Dermis microvascular lymphatic vessel endothelial cell (primary cell): ENCODE results near the gene ZBBX. TPM values are rescaled to one million over a fixed set of nuclear protein-coding genes. Genes with fewer than 3 reads are reported as not detected.
"Not testable (repeated sequence)": the region's sequence is repeated elsewhere in the genome, so short reads cannot be mapped to it uniquely, and the experiment has no call there.

ENCODE experiments used
- DNase-seq, 2 donors: peaks; one replicate each; pipeline versions ENCODE4 v3.0.0 to v3.0.0-alpha.2; 2010; ENCODE audit warnings: low read depth in 2 of 2
- total RNA-seq: library from RNA; depleted of rRNA; stranded (reverse); fragments of >200 nt; gene quantifications from 2 replicates; pipeline ENCODE4 v1.2.1, GENCODE V29; 2014

ZBBX gene
- 0.13 TPM in 1 of 2 replicates, not detected in the other for total RNA-seq

- peak; percentile 48 to 75 for DNase-seq
These were observed at the start of gene ZBBX for GRCh38 chr3:167380004-167380689. ZBBX (minus strand) TSS chr3:167380297; CDS start chr3:167372901, 7,396 bp downstream.

- not testable (repeated sequence) for DNase-seq
These were observed 46.9 kb upstream of the ZBBX start for GRCh38 chr3:167426962-167427361.

DNA sequence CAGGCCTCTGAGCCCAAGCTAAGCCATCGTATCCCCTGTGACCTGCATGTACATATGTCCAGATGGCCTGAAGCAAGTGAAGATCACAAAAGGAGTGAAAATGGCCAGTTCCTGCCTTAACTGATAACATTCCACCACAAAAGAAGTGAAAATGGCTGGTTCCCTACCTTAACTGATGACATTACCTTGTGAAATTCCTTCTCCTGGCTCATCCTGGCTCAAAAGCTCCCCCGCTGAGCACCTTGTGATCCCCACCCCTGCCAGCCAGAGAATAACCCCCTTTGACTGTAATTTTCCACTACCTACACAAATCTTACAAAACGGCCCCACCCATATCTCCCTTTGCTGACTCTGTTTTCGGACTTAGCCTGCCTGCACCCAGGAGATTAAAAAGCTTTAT is 42.3 kb upstream of the ZBBX start:
- not testable (repeated sequence) for DNase-seq

DNA sequence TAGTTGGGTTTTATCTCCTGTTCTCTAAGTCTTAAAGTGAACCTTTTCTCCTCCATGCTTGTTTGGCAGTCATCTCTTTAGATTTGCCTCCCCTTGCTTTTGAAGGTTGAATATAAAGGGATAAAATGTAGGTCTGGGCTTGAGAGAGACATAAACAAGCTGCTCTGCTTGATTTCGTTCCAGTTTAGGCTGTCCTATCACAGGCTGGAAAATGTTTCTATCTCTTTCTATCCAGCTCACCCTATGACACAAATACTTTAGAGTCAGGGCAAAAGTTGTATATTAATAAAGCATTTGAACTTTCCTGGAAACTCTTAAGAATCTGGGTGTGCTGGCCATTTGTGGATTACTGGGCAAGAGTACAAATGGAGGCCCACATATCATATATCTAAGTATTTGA is 29.5 kb upstream of the ZBBX start:
- DNase-seq, result no peak

GRCh38 chr3:167406876-167407492 is 26.9 kb upstream of the ZBBX start:
- peak; percentile 7 to 34 for DNase-seq

DNA sequence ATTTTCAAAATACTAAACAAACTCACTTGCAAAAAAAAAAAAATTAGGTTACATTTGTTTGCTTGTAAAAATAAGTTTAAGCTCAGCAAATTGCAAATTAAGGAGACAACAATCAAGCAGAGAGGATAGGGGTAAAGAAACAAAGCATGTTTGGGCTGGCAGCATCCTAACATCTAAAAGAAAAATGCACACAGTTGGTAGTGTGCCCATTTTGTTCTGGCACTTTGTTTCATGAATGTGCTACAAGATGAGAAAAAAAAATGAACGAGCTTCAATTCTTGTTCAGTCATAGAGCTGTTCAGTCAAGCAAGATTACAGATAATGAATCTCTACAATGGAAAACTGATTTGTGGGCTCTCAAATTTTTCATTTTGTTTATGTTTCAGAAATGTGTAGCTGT is 17.7 kb upstream of the ZBBX start:
- no peak for DNase-seq

DNA sequence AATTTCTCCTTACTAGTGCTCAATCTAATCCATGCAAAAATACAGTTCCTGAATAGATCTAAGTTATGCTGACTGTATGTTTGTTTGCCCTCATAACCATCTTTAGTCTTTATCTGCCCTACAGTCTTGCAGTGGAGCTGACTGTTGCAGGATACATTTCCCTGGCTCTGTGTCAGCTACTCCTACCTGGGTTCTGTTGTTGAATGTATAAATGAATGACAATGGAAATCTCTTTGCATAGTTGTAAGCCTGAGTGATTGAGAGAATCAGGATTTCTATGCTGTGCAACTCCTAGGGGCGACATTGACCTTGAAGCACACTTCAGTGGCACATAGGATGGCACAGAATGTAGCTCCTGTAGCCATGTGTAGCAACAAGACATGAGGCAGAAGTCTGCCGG is 16.0 kb upstream of the ZBBX start:
- no peak for DNase-seq

- no peak for DNase-seq
These were observed 13.9 kb upstream of the ZBBX start for GRCh38 chr3:167394003-167394402.

DNA sequence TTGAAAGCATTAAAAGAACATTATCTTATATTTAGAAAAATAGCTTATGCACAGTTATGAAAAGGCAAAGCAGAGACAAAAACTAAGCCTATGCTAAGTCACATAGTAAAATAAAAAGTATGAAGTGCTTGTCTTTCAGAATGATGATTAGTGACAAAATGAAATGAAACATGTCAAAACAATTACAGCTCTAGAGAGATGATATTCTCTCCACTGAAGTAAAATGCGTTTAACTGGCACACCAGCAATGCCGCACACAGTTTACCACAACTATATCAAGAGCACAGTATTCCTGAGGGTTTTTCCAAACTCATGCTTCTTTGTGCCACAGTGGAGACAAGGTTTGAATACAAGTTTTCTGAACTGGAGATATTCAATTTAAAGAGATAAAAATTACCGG is 2.1 kb upstream of the ZBBX start:
- DNase-seq, result no peak

- no peak for DNase-seq
These were observed 4.6 kb downstream of the ZBBX start for GRCh38 chr3:167375478-167375877.

DNA sequence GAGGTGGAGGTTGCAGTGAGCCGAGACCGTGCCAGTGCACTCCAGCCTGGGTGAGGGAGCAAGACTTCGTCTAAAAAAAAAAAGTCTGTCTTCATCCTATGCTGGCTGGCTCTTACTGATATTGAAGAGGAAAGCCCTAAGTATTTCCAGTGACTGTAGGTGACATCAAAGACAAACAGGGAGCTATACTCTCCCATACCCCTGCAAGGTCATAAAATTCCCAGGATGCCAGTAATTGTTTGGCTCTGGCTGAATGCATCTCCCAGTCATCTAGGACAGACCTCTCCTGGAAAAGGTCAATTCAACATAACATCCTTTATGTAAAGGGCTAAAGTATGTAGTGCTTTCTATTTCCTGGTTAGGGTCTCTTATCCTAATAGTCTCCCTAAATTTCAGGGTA is 8.0 kb downstream of the ZBBX start:
- no peak for DNase-seq

DNA sequence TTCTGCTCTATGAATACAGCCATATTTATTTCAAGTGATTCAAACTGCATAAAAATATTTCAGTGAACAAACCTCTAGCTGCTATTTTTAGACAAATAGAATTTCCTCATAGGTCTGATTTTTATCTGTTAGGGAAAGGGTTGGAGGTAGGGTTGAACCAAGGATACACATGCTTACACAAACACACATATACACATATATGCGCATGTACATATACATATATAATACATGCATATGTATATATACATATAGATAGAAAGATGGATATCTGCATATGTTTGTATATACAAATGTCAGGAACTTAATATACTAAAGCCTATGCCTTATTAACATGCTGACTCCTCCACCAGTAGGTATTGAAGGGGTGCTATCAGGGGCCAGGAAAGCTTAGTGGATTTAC is 18.1 kb downstream of the ZBBX start:
- no peak for DNase-seq

DNA sequence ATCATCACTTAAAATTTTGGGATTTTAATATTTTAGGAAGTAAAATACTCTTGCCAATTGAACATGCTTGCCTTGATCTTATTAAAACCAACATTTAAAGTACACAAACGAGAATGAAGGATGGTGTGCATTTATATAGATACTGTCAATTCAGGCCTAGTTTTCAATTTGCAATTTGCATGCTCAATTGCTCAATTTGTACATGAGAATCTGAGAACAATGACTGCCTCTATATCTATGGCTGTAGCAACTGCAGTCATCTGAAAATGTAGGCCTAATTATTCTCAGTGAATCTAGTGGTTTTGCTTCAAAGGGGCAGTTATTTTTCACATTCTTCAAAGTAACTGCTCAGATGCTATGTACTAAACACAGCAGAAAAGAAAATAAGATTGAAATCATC is 18.8 kb downstream of the ZBBX start:
- no peak for DNase-seq

DNA sequence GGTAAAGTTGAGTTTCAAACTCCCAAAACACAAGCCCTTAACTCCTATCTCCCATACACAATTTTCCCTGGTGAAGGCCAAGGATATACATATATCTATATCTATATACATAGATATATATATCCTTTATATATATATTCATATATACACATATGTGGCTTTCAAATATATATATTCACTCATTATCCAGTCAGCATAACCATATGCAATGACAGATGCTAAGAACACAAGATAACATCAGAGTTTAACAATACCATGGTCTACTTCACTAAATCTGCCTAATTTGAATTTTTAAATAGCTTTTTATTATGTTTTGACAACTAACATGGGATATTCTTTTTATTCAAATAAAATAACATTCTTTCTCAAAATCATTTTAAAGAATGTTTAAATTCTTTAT is 24.7 kb downstream of the ZBBX start:
- no peak for DNase-seq

DNA sequence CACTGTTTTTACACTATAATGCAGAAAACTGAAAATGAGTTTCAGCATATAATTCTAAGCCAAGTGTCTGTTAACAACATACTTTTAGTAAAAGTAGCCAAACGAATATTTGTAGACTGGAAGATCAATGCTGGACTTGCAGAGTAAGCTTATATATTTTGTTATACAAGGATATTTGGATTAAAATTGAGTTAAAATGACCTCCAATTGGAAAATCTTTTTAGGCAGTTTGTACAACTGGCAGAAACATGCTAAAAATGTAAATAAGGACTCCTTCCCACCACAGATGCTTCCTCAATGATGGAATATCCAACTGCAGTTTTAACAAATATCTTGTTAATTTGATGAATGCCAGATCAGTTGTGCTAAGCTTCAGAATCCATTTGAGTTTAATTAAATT is 25.3 kb downstream of the ZBBX start:
- no peak for DNase-seq

DNA sequence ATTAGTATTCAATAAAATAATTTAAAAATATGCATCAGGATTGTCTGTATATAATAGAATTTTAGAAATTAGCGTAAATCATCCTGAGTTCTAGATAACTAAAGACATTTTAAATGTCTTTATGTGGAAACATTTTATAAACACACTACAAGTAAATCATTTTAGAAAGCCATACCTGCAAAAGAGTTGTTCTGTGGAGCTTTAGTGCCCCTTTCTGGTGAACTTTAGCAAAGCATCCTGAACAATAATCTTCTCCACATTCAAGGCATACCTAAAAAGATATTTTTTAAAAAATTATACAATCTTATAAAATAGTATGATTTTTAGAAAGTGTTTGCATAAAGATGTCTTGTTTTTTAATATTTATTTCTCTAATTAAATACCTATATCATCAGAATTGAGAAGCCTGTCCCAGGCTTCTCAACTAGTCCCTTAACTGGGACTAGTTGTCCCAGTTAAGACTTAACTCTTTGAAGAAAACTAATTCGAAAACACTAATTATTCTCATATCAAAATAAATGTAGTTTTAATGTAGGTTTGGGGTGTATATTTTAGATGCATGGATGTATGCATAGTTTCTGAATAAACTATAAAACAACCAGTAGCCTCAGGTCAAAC is 29.7 kb downstream of the ZBBX start:
- no peak for DNase-seq

DNA sequence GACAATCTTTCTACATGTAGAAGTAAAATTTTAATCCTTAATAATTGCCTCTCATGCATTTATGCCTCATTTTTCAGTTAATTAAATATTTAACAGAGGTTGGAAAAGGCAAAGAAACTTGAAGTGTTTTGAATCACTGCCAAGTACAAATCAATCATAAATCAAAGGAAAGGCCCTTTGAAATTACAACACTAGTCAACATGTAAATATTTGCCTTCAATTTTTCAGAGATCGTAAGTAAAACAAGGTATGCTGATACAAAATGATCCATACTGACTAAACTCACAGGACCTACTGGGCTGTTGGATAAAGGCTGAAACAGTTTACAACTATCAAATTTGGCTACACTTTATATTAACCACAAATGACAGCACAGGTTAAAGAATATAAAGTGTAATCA is 33.9 kb downstream of the ZBBX start:
- no peak for DNase-seq

DNA sequence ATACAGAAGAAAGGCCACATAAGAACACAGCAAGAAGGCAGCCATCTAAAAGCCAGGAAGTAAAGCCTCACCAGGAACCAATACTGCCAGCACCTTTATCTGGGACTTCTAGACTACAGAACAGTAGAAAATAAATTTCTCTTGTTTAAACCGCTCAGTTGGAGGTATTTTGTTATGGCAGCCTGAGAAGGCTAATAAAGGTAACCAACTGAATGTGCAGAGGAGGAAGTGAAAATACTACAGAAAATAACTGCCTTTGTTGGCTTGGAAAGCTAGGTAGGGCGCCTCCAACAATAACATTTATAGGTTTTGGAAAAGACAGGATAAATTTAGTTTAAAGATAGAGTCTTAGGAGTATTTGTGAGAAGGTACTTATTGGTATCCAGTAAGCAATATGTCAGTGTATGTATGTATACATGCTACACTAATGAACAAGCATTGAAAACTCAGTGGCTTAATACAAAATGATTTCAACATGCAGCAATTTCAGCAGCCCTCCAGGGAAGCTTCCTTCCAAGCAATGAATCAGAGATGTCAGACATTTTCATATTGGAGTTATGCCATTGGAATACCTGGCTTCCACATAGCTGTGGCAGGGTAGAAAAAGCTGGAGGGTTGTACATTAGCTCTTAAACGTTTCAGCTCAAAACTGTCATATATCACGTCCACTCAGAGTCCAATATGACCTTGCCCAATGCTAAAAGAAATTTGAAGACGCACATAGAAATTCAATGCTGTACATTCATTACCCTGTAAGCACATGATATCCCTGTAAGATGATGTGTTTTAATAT is 48.9 kb downstream of the ZBBX start:
- no peak for DNase-seq

- DNase-seq, result no peak
These were observed 56.5 kb downstream of the ZBBX start for GRCh38 chr3:167323572-167323971.

- no peak for DNase-seq
These were observed 61.0 kb downstream of the ZBBX start for GRCh38 chr3:167318996-167319615.

DNA sequence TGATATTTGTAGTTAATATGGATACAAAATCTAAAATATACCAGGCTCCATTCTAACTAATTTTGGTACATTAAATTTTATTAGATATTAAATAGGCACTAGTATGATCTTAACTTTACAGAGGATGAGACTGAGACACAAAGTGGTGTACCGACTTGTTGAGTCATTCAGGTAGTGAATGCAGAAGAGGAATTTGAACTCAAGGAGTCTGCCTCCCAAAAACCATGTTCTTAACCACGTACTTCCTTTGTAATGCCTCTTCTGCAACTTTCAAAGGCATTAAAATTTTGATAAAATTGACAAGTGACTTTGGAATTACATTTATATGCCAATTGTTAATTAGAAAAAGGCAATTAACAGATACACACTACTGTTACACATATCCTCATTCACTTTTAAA is 61.8 kb downstream of the ZBBX start:
- no peak for DNase-seq

- no peak for DNase-seq
These were observed 73.8 kb downstream of the ZBBX start for GRCh38 chr3:167306319-167306718.
